ENCODE data around the gene CDH4. TPM values are rescaled to one million over a fixed set of nuclear protein-coding genes. Genes with fewer than 3 reads are reported as not detected.

CDH4 gene
- total and polyA plus RNA-seq, 2 of the 8 experiments (the other 6 are each of a cell fraction or from before 2014, with no cell fraction given) = 4.3 to 7.9 TPM

DNA sequence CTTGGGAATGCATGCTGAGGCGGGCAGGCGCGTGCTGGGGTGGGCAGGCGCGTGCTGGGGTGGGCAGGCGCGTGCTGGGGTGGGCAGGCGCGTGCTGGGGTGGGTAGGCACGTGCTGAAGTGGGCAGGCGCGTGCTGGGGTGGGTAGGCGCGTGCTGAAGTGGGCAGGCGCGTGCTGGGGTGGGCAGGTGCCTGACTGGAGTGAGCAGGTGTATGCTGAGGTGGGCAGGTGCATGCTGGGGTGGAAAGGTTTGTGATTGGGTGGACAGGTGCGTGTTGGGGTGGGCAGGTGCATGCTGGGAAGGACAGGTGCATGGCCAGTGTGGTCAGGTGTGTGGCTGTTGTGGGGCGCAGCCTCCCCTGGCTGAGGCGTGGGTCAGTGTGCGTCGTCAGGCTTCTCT, 404.1 kb downstream of the CDH4 start:
- no peak overlapping the region for H2AFZ ChIP-seq (ENCODE audit: low read length)
- H3K79me1 ChIP-seq (ENCODE audit: low read depth, low read length) = no peaks in the 10 kb centered on the region
- no peak overlapping the region for H4K5ac ChIP-seq (ENCODE audit: insufficient read length, low read depth, low read length)
- H4K20me1 ChIP-seq (replicated peaks in 1 of 2; ENCODE audit: control insufficient read depth in 1 of 2, insufficient read depth in 2 of 2, low read length in 2 of 2) = no peaks in the 10 kb centered on the region
- no peak overlapping the region for H4K8ac ChIP-seq (ENCODE audit: extremely low read depth, insufficient read depth, low read length)
- ChIA-PET CTCF (ENCODE audit: partially characterized antibody) (no interaction called here), POLR2A (ENCODE audit: partially characterized antibody) (no interaction called here)
- H3K14ac ChIP-seq (ENCODE audit: insufficient read length) = no peak overlapping the region
- H2BK5ac ChIP-seq (ENCODE audit: low read depth, low read length) = no peak overlapping the region
- H3K23me2 ChIP-seq (ENCODE audit: low read depth, low read length) = no peaks in the 10 kb centered on the region
- no peaks in the 10 kb centered on the region for H3K79me2 ChIP-seq (ENCODE audit: control insufficient read depth in 1 of 2, insufficient read depth in 2 of 2, low read length in 2 of 2)
- H3K4me2 ChIP-seq (ENCODE audit: insufficient read depth in 1 of 2, low read depth in 2 of 2, low read length in 2 of 2) = no peak overlapping the region
- H3K18ac ChIP-seq (ENCODE audit: extremely low read depth, low read length) = no peak overlapping the region
- H3K36me3 ChIP-seq (ENCODE audit: control insufficient read depth in 2 of 4, insufficient read depth in 4 of 4, low read length in 3 of 4) = no peaks in the 10 kb centered on the region
- no peak overlapping the region for H3K23ac ChIP-seq (ENCODE audit: insufficient read length)
- H3K56ac ChIP-seq (replicated peaks; ENCODE audit: insufficient read length, low read depth, low read length) = no peak overlapping the region
- FAIRE-seq (no peak), DNase-seq (ENCODE audit: low read depth in 1 of 2, low spot score in 2 of 2) (no peak)
- H3K27ac ChIP-seq (ENCODE audit: low read depth, low read length) = no peak overlapping the region
- H3K27me3 ChIP-seq (replicated peaks in 1 of 4; ENCODE audit: control insufficient read depth in 3 of 4, extremely low read depth in 1 of 4, insufficient read depth in 3 of 4, low read length in 3 of 4) = peaks cover 0 to 4% (median 0%) of the 10 kb centered on the region in 4 experiments; a peak in 2 of 7 replicates
- H2BK15ac ChIP-seq (ENCODE audit: low read length) = no peak overlapping the region
- no peak overlapping the region for H2BK120ac ChIP-seq (replicated peaks; ENCODE audit: low read depth, low read length)
- H3K9me3 ChIP-seq (ENCODE audit: insufficient read depth in 2 of 2, low read depth in 1 of 2, low read length in 1 of 2) = peaks cover 0 to 10% of the 10 kb centered on the region in 2 experiments; a peak in 2 of 4 replicates
- no peaks in the 10 kb centered on the region for H3K4me1 ChIP-seq (replicated peaks in 1 of 4; ENCODE audit: control insufficient read depth in 3 of 4, insufficient read depth in 4 of 4, low read length in 3 of 4)
- no peak overlapping the region for H2BK12ac ChIP-seq (ENCODE audit: low read depth, low read length)
- no peak overlapping the region for H4K91ac ChIP-seq (replicated peaks; ENCODE audit: insufficient read length, low read length)
- H2AK5ac ChIP-seq (ENCODE audit: low read depth, low read length) = no peak overlapping the region
- H3K4me3 ChIP-seq (ENCODE audit: extremely low read depth in 1 of 4, insufficient read depth in 2 of 4, low read depth in 3 of 4, low read length in 4 of 4) = no peak overlapping the region
- no peak overlapping the region for H3K9ac ChIP-seq (replicated peaks in 1 of 4; ENCODE audit: extremely low read depth in 1 of 4, low read depth in 3 of 4, low read length in 3 of 4)
- no peak overlapping the region for H3K4ac ChIP-seq (replicated peaks; ENCODE audit: insufficient read length, low read depth, low read length)
- H2BK20ac ChIP-seq (ENCODE audit: low read length) = no peak overlapping the region
- 92% methylated on average over 5 of the region's 21 CpGs; no CpG with 5 or more reads in 1 of the 2 experiments for WGBS, 2 experiments (ENCODE audit: extremely low coverage in 1 of 2, insufficient coverage in 1 of 2, insufficient read length in 1 of 2, insufficient replicate concordance in 2 of 2, low coverage in 1 of 2, low lambda C conversion rate in 2 of 2, missing lambda C conversion rate in 1 of 2)
- TF ChIP-seq GABPA (IDR thresholded peaks at IDR 0.05; ENCODE audit: borderline replicate concordance, insufficient read depth, low read length) = no peak
- TF ChIP-seq JUND (IDR thresholded peaks at IDR 0.05; ENCODE audit: low read length) = no peak
- TF ChIP-seq TAF7 (optimal IDR thresholded peaks at IDR 0.05; ENCODE audit: borderline replicate concordance, low read depth, low read length) = no peak
- no peak for TF ChIP-seq SIX5 (IDR thresholded peaks at IDR 0.05; ENCODE audit: low read depth, low read length)
- no peak for TF ChIP-seq TBP (IDR thresholded peaks at IDR 0.05; ENCODE audit: low read depth, low read length)
- no peak for TF ChIP-seq CBX8 (IDR thresholded peaks at IDR 0.05; ENCODE audit: borderline replicate concordance, low read depth, low read length)
- TF ChIP-seq RXRA (IDR thresholded peaks at IDR 0.05; ENCODE audit: insufficient read depth, low read depth, low read length) = no peak
- no peak for TF ChIP-seq HDAC6 (IDR thresholded peaks at IDR 0.05; ENCODE audit: low read depth, low read length)
- TF ChIP-seq SIRT6 (IDR thresholded peaks at IDR 0.05; ENCODE audit: low read length) = no peak
- TF ChIP-seq SAP30 (IDR thresholded peaks at IDR 0.05; ENCODE audit: insufficient read depth, insufficient replicate concordance, low read length) = no peak
- TF ChIP-seq SIN3A (conservative IDR thresholded peaks at IDR 0.05 in 1 of 2, IDR thresholded peaks at IDR 0.05 in 1 of 2; ENCODE audit: low read depth in 1 of 2, low read length in 2 of 2) = no peak
- TF ChIP-seq ZNF274 (IDR thresholded peaks at IDR 0.05; ENCODE audit: borderline replicate concordance, extremely low read depth, low read length) = no peak
- TF ChIP-seq SP1 (IDR thresholded peaks at IDR 0.05; ENCODE audit: low read depth, low read length) = no peak
- TF ChIP-seq, protein P1, sequence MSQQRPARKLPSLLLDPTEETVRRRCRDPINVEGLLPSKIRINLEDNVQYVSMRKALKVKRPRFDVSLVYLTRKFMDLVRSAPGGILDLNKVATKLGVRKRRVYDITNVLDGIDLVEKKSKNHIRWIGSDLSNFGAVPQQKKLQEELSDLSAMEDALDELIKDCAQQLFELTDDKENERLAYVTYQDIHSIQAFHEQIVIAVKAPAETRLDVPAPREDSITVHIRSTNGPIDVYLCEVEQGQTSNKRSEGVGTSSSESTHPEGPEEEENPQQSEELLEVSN (IDR thresholded peaks at IDR 0.05) = no peak
- TF ChIP-seq CEBPB (IDR thresholded peaks at IDR 0.05; ENCODE audit: low read depth, low read length) = no peak

Data from H1 (cell line).